Uterus (tissue), 4 donors: ENCODE measurements around the gene DBH. TPM values are rescaled to one million over a fixed set of nuclear protein-coding genes. Genes with fewer than 3 reads are reported as not detected.

Source experiments
- DNase-seq, 2 donors: peaks; one replicate each; pipeline ENCODE4 v3.0.0-alpha.2; 2019 to 2020
- H3K27ac ChIP-seq, 2 donors: fragments of 200-600 bp; sonication (generic); 1 replicate in 1 of 2; 2 replicates in 1 of 2; pipeline ENCODE4 v1.5.1; 2016 to 2018
- H3K27me3 ChIP-seq, 2 donors: fragments of 200-600 bp; sonication (generic); one replicate each; pipeline ENCODE4 v1.5.1; 2018 to 2019; ENCODE audit warnings: control low read depth in 1 of 2
- H3K36me3 ChIP-seq, 2 donors: fragments of 200-600 bp; sonication (generic); one replicate each; pipeline ENCODE4 v1.5.1; 2019; ENCODE audit warnings: control low read depth in 1 of 2
- H3K4me1 ChIP-seq, 2 donors: fragments of 200-600 bp; sonication (generic); one replicate each; pipeline ENCODE4 v1.5.1; 2018 to 2019; ENCODE audit warnings: control low read depth in 1 of 2
- H3K4me3 ChIP-seq, 2 donors: fragments of 200-600 bp; sonication (generic); 1 replicate in 1 of 2; 2 replicates in 1 of 2; pipeline ENCODE4 v1.5.1; 2018 to 2019; ENCODE audit warnings: mild to moderate bottlenecking in 1 of 2
- H3K9me3 ChIP-seq, 2 donors: fragments of 200-600 bp; sonication (generic); one replicate each; pipeline ENCODE4 v1.5.1; 2019; ENCODE audit warnings: control low read depth in 1 of 2
- CTCF ChIP-seq, 4 experiments: fragments of 200-600 bp in 2 of 4; fragments of 450-650 bp in 2 of 4; sonication (generic) in 2 of 4; IDR thresholded peaks; one replicate each; pipeline ENCODE4 v1.5.1; 2016 to 2019; ENCODE audit warnings: antibody characterized with exemption in 4 of 4, mild to moderate bottlenecking in 2 of 4, moderate library complexity in 1 of 4
- POLR2A ChIP-seq, 2 donors: fragments of 450-650 bp; IDR thresholded peaks; one replicate each; pipeline ENCODE4 v1.6.1; 2016; ENCODE audit warnings: antibody characterized with exemption in 2 of 2, mild to moderate bottlenecking in 1 of 2, moderate library complexity in 1 of 2
- intact Hi-C: fragments of 100-400 bp; cut with DNase I; formaldehyde crosslinking; loops from one replicate; pipeline ENCODE4 v1.15.1; 2023; ENCODE audit warnings: low total_unique reads
- total RNA-seq, 4 donors: library from RNA; depleted of rRNA in 3 of 4; stranded (reverse); fragments of >200 nt in 3 of 4; gene quantifications; one replicate each; pipeline versions ENCODE4 v1.1.0 to v1.2.4, GENCODE V29; 2014 to 2023
- donor health status: DM: yes; HTN: yes; CAD: no.

The DBH gene
- total RNA-seq, 4 donors from 2014 or later: 1.3 TPM; not detected in 3

GRCh38 chr9:133707065-133707762 lies 71.1 kb downstream of the DBH start:
- DNase-seq: peak; percentile 52 to 57
- no peak overlapping the region for H3K4me3 ChIP-seq
- no peaks in the 10 kb centered on the region for H3K27me3 ChIP-seq
- peak overlapping the region in 1 of 2 donors; percentile 69 for H3K27ac ChIP-seq
- H3K9me3 ChIP-seq: no peaks in the 10 kb centered on the region
- intact Hi-C loops: no loop called here
- H3K36me3 ChIP-seq: no peaks in the 10 kb centered on the region
- TF ChIP-seq POLR2A (IDR thresholded peaks at IDR 0.05) (no peak), CTCF (IDR thresholded peaks at IDR 0.05) (no peak)
- no peaks in the 10 kb centered on the region for H3K4me1 ChIP-seq

- Histone ChIP-seq H3K4me3 (no peak overlapping the region), H3K9me3 (no peaks in the 10 kb centered on the region), H3K36me3 (no peaks in the 10 kb centered on the region), H3K27me3 (no peaks in the 10 kb centered on the region), H3K4me1 (no peaks in the 10 kb centered on the region), H3K27ac (peak overlapping the region in 1 of 2 donors; percentile 69)
- intact Hi-C loops: no loop called here
- no peak for DNase-seq
- TF ChIP-seq CTCF (IDR thresholded peaks at IDR 0.05) (no peak), POLR2A (IDR thresholded peaks at IDR 0.05) (no peak)
These were observed 71.6 kb downstream of the DBH start for GRCh38 chr9:133707763-133708245.

- TF ChIP-seq POLR2A (IDR thresholded peaks at IDR 0.05): no peak
- no peak for TF ChIP-seq CTCF (IDR thresholded peaks at IDR 0.05)
- Histone ChIP-seq H3K4me3 (no peak overlapping the region), H3K9me3 (no peaks in the 10 kb centered on the region), H3K27me3 (no peaks in the 10 kb centered on the region), H3K27ac (no peak overlapping the region), H3K4me1 (no peaks in the 10 kb centered on the region), H3K36me3 (no peaks in the 10 kb centered on the region)
- no peak for DNase-seq
- intact Hi-C loops: no loop called here
These were observed 72.3 kb downstream of the DBH start for GRCh38 chr9:133708246-133709014.

Other genes with a start within 250 kb of the DBH start
- 10 to 100 TPM in 3 of 4 donors, 1 to 10 TPM in 1; 6.4 to 25.0 (median 20.2) TPM for gene REXO4, start 218.4 kb upstream of the DBH start, total RNA-seq
- 1 to 10 TPM in 3 of 4 donors, not detected in 1; 1.8 to 4.9 (median 3.8) TPM for gene ADAMTS13, start 214.0 kb upstream of the DBH start, total RNA-seq
- gene CACFD1, start 176.4 kb upstream of the DBH start, total RNA-seq: 10 to 100 TPM in 1 of 4 donors, 1 to 10 TPM in 3; 2.3 to 21.6 (median 5.2) TPM
- gene SLC2A6, start 157.3 kb upstream of the DBH start, total RNA-seq: 10 to 100 TPM in 1 of 4 donors, 1 to 10 TPM in 1, under 1 TPM in 2; 0.26 to 11.5 (median 2.1) TPM
- gene MYMK, start 111.4 kb upstream of the DBH start, total RNA-seq: not detected
- gene ADAMTSL2, start 101.7 kb upstream of the DBH start, total RNA-seq: 1 to 10 TPM in 2 of 4 donors, under 1 TPM in 1, not detected in 1; 0.26 to 3.0 (median 2.4) TPM
- gene FAM163B, start 27.0 kb upstream of the DBH start, total RNA-seq: not detected
- 10 to 100 TPM in 1 of 4 donors, 1 to 10 TPM in 1, not detected in 2; 2.7 to 14.1 TPM for gene SARDH, start 102.0 kb downstream of the DBH start, total RNA-seq